Activated effector memory CD4-positive, alpha-beta T cell treated with anti-CD3 and anti-CD28 coated beads, Interleukin-2, amount 50 U/mL, for 16 hours (primary cell): ENCODE measurements around the gene GSG1L.
A peak's percentile ranks its signal among the peaks of the same experiment; 100 is the strongest.
"Not testable (repeated sequence)": the region's sequence is repeated elsewhere in the genome, so short reads cannot be mapped to it uniquely, and the experiment has no call there.

Experiments
- DNase-seq: peaks from one replicate; pipeline ENCODE4 v3.0.0-alpha.2; 2020

GSG1L gene

GRCh38 chr16:27977966-27978365 lies 85.5 kb downstream of the GSG1L start:
- DNase-seq = peak; percentile 38

- no peak for DNase-seq
These were observed 86.5 kb downstream of the GSG1L start for GRCh38 chr16:27976990-27977389.

GRCh38 chr16:27974896-27975540 lies 88.5 kb downstream of the GSG1L start:
- no peak for DNase-seq

- no peak for DNase-seq
These were observed 89.8 kb downstream of the GSG1L start for GRCh38 chr16:27973678-27974077.

GRCh38 chr16:27972500-27972899 lies 91.0 kb downstream of the GSG1L start:
- peak; percentile 73 for DNase-seq

GRCh38 chr16:27969574-27969973 lies 93.9 kb downstream of the GSG1L start:
- DNase-seq = no peak

GRCh38 chr16:27967169-27967568 lies 96.3 kb downstream of the GSG1L start:
- no peak for DNase-seq

- DNase-seq = no peak
These were observed 96.8 kb downstream of the GSG1L start for GRCh38 chr16:27966756-27967155.

GRCh38 chr16:27965801-27966200 lies 97.7 kb downstream of the GSG1L start:
- DNase-seq = no peak

- no peak for DNase-seq
These were observed 100.0 kb downstream of the GSG1L start for GRCh38 chr16:27963471-27963965.

- DNase-seq = no peak
These were observed 101.3 kb downstream of the GSG1L start for GRCh38 chr16:27962197-27962596.

- DNase-seq = no peak
These were observed 102.3 kb downstream of the GSG1L start for GRCh38 chr16:27961296-27961620.

- no peak for DNase-seq
These were observed 102.8 kb downstream of the GSG1L start for GRCh38 chr16:27960619-27961295.

GRCh38 chr16:27959914-27960313 lies 103.6 kb downstream of the GSG1L start:
- no peak for DNase-seq

GRCh38 chr16:27954191-27954590 lies 109.3 kb downstream of the GSG1L start:
- DNase-seq = no peak

GRCh38 chr16:27952811-27953210 lies 110.7 kb downstream of the GSG1L start:
- DNase-seq = no peak

GRCh38 chr16:27951489-27952120 lies 111.9 kb downstream of the GSG1L start:
- no peak for DNase-seq

- DNase-seq = no peak
These were observed 113.2 kb downstream of the GSG1L start for GRCh38 chr16:27950206-27950887.

- no peak for DNase-seq
These were observed 115.8 kb downstream of the GSG1L start for GRCh38 chr16:27947696-27948095.

- DNase-seq = no peak
These were observed 118.1 kb downstream of the GSG1L start for GRCh38 chr16:27945233-27945973.

- no peak for DNase-seq
These were observed 119.7 kb downstream of the GSG1L start for GRCh38 chr16:27943766-27944165.

GRCh38 chr16:27942071-27942470 lies 121.4 kb downstream of the GSG1L start:
- not testable (repeated sequence) for DNase-seq

- no peak for DNase-seq
These were observed 128.4 kb downstream of the GSG1L start for GRCh38 chr16:27935076-27935475.
